GM12878 (cell line): ENCODE measurements around the gene CPNE4. TPM values are rescaled to one million over a fixed set of nuclear protein-coding genes. Genes with fewer than 3 reads are reported as not detected.

Source experiments
- ATAC-seq: fragments of 200-7000 bp; cut with Tn5 transposase; 3 replicates; pipeline ENCODE4 v1.9.1; 2020; ENCODE audit warnings: mild to moderate bottlenecking, moderate library complexity
- BruUV-seq: library from RNA; stranded (reverse); fragments of 400-500 nt; replicated peaks from 2 replicates; lab custom pipeline; 2021; lab: Mats Ljungman, UMichigan
- CTCF ChIA-PET: fragments of 300-600 bp; sonication (Branson Sonifier 250); formaldehyde crosslinking; extraction: SDS; loops from one replicate; lab custom pipeline; 2021; ENCODE audit warnings: inconsistent platforms; lab: Yijun Ruan, JAX
- POLR2A ChIA-PET: fragments of 350-600 bp; formaldehyde crosslinking; extraction: SDS; loops from one replicate; lab custom pipeline; 2021; ENCODE audit warnings: inconsistent platforms; lab: Charles Lee
- RAD21 ChIA-PET: fragments of 300-600 bp; sonication (Branson Sonifier 250); formaldehyde crosslinking; loops from one replicate; lab custom pipeline; 2023; ENCODE audit warnings: antibody characterized with exemption; ENCODE audit not compliant: unreplicated experiment; lab: Charles Lee
- SMC1A ChIA-PET: fragments of 300-600 bp; sonication (Branson Sonifier 250); formaldehyde crosslinking; loops from one replicate; lab custom pipeline; 2023; ENCODE audit not compliant: unreplicated experiment, uncharacterized antibody; lab: Charles Lee
- DNase-seq: peaks from one replicate; pipeline ENCODE4 v3.0.0-alpha.2; 2011; ENCODE audit warnings: low read depth, low spot score
- FAIRE-seq: peaks from 3 replicates; lab custom pipeline; 2011; peaks lifted over from hg19 to GRCh38; lab: Jason Lieb, UNC
- H2AFZ ChIP-seq: 2 replicates; pipeline ENCODE4 v1.6.0; 2011; ENCODE audit warnings: low read depth, low read length, control low read depth; ENCODE audit not compliant: control insufficient read depth
- H3K27ac ChIP-seq: 2 replicates; pipeline ENCODE4 v1.5.1; 2011; ENCODE audit warnings: control low read depth; ENCODE audit not compliant: control insufficient read depth, insufficient read depth
- H3K27me3 ChIP-seq, 2 experiments: replicated peaks in 1 of 2; 2 replicates each; pipeline versions ENCODE4 v1.6.0 to v1.6.1; 2011; ENCODE audit warnings: low read length in 1 of 2; ENCODE audit not compliant: control insufficient read depth in 2 of 2, insufficient read depth in 2 of 2
- H3K36me3 ChIP-seq, 2 experiments: 2 replicates each; pipeline ENCODE4 v1.5.1; 2011; ENCODE audit warnings: low read length in 1 of 2; ENCODE audit not compliant: control insufficient read depth in 2 of 2, insufficient read depth in 2 of 2
- H3K4me1 ChIP-seq: 2 replicates; pipeline ENCODE4 v1.6.1; 2011; ENCODE audit warnings: mild to moderate bottlenecking, low read length, moderate library complexity, mixed read lengths; ENCODE audit not compliant: control insufficient read depth, insufficient read depth
- H3K4me2 ChIP-seq: 2 replicates; pipeline ENCODE4 v1.6.0; 2011; ENCODE audit warnings: control low read depth; ENCODE audit not compliant: control insufficient read depth, insufficient read depth
- H3K4me3 ChIP-seq: fragments of 200-600 bp; sonication (generic); 2 replicates; pipeline ENCODE4 v1.5.1; 2016
- H3K79me2 ChIP-seq: 2 replicates; pipeline ENCODE4 v1.6.0; 2011; ENCODE audit warnings: low read length; ENCODE audit not compliant: control insufficient read depth, insufficient read depth
- H3K9ac ChIP-seq: 2 replicates; pipeline ENCODE4 v1.8.0; 2011; ENCODE audit warnings: low read length, control low read depth, mixed read lengths; ENCODE audit not compliant: control insufficient read depth, insufficient read depth
- H3K9me3 ChIP-seq: replicated peaks from 3 replicates; pipeline ENCODE4 v1.5.1; 2011; ENCODE audit warnings: mild to moderate bottlenecking, low read length; ENCODE audit not compliant: control insufficient read depth, insufficient read depth
- H4K20me1 ChIP-seq: 2 replicates; pipeline ENCODE4 v1.6.0; 2011; ENCODE audit not compliant: control insufficient read depth, insufficient read depth
- BACH1 ChIP-seq: fragments of 450-650 bp; IDR thresholded peaks from 2 replicates; pipeline ENCODE4 v1.6.1; 2017; ENCODE audit warnings: mild to moderate bottlenecking, borderline replicate concordance
- BHLHE40 ChIP-seq, 2 experiments: fragments of 450-650 bp in 1 of 2; IDR thresholded peaks; 2 replicates each; pipeline ENCODE4 v1.6.1; 2011 to 2017; ENCODE audit warnings: low read depth in 2 of 2, borderline replicate concordance in 1 of 2, improper control_type of control experiment in 1 of 2, low read length in 1 of 2, mild to moderate bottlenecking in 1 of 2
- BRCA1 ChIP-seq: IDR thresholded peaks from 2 replicates; pipeline ENCODE4 v1.6.1; 2011; ENCODE audit warnings: low read depth, low read length, improper control_type of control experiment
- JUND ChIP-seq: IDR thresholded peaks from 2 replicates; pipeline ENCODE4 v1.6.1; 2012; ENCODE audit warnings: low read depth, mild to moderate bottlenecking, low read length, improper control_type of control experiment, moderate library complexity
- KAT2A ChIP-seq: conservative IDR thresholded peaks from 2 replicates; pipeline ENCODE4 v1.6.1; 2011; ENCODE audit warnings: low read depth, low read length; ENCODE audit not compliant: control insufficient read depth
- MEF2B ChIP-seq: fragments of 450-650 bp; IDR thresholded peaks from 2 replicates; pipeline ENCODE4 v1.6.1; 2018; ENCODE audit warnings: mild to moderate bottlenecking, moderate library complexity; ENCODE audit not compliant: partially characterized antibody, poor library complexity, severe bottlenecking
- NFXL1 ChIP-seq: fragments of 450-650 bp; IDR thresholded peaks from 2 replicates; pipeline ENCODE4 v1.6.1; 2017; ENCODE audit warnings: antibody characterized with exemption, mild to moderate bottlenecking, borderline replicate concordance
- NFYA ChIP-seq: IDR thresholded peaks from 2 replicates; pipeline ENCODE4 v1.6.1; 2011; ENCODE audit warnings: low read depth, mild to moderate bottlenecking, low read length, improper control_type of control experiment, borderline replicate concordance
- SIN3A ChIP-seq: IDR thresholded peaks from 2 replicates; pipeline ENCODE4 v1.6.1; 2012; ENCODE audit warnings: low read depth, low read length, improper control_type of control experiment
- SMAD5 ChIP-seq: IDR thresholded peaks from 2 replicates; pipeline ENCODE4 v1.6.1; 2016; ENCODE audit warnings: antibody characterized with exemption, low read depth
- SUPT20H ChIP-seq: IDR thresholded peaks from 2 replicates; pipeline ENCODE4 v1.6.1; 2011; ENCODE audit warnings: low read depth, mild to moderate bottlenecking, low read length, moderate library complexity, borderline replicate concordance; ENCODE audit not compliant: control insufficient read depth
- ZNF274 ChIP-seq: IDR thresholded peaks from one replicate; pipeline ENCODE4 v1.8.0; 2011; ENCODE audit not compliant: insufficient read length, insufficient read depth
- ZNF592 ChIP-seq: fragments of 450-650 bp; IDR thresholded peaks from 2 replicates; pipeline ENCODE4 v1.6.1; 2017; ENCODE audit warnings: mild to moderate bottlenecking, moderate library complexity
- WGBS: methylation state at CpG from one replicate; pipeline ENCODE4 v1.1.6; 2016; ENCODE audit warnings: low lambda C conversion rate; ENCODE audit not compliant: insufficient replicate concordance, insufficient coverage; ENCODE audit errors: missing lambda C conversion rate; 5-methylcytosine and 5-hydroxymethylcytosine counted together
- in situ Hi-C: fragments of 300-500 bp; cut with MboI; formaldehyde crosslinking; loops from 9 replicates; pipeline ENCODE4 v1.14.3; 2018; ENCODE audit warnings: mixed read lengths
- intact Hi-C: fragments of 100-400 bp; cut with micrococcal nuclease; formaldehyde crosslinking; loops from one replicate; pipeline ENCODE4 v1.14.2; 2022; ENCODE audit not compliant: unreplicated experiment
- polyA plus RNA-seq, 11 experiments: library from polyadenylated mRNA; depleted of rRNA in 4 of 11; unstranded in 6 of 11; stranded (reverse) in 5 of 11; fragments of >200 nt; fragmentation: Nextera tagmentation in 4 of 11; fragmentation: Illumina TruSeq in 1 of 11; extraction: Ambion mirVana in 4 of 11; extraction: Trizol in 1 of 11; gene quantifications; 1 replicate in 1 of 11; 2 replicates in 10 of 11; pipeline versions ENCODE4 v1.2.1 to v1.2.3, GENCODE V29; 2011 to 2016; ENCODE audit warnings: inconsistent platforms in 2 of 11, missing spikeins in 2 of 11, low read depth in 1 of 11
- total RNA-seq, 4 experiments: library from RNA; depleted of rRNA in 3 of 4; stranded (reverse); fragments of >200 nt in 3 of 4; fragmentation: Illumina TruSeq in 1 of 4; extraction: Trizol in 1 of 4; gene quantifications; 2 replicates each; pipeline versions ENCODE4 v1.2.1 to v1.2.3, GENCODE V29; 2013 to 2021
- TF ChIP-seq, protein P1 (sequence below), 3 experiments: IDR thresholded peaks in 2 of 3; conservative IDR thresholded peaks in 1 of 3; 2 replicates each; pipeline ENCODE4 v1.5.1; 2011; ENCODE audit warnings: low read depth in 3 of 3, low read length in 3 of 3, mild to moderate bottlenecking in 3 of 3, control low read depth in 2 of 3, moderate library complexity in 2 of 3, inconsistent platforms in 1 of 3, mixed read lengths in 1 of 3; ENCODE audit not compliant: control insufficient read depth in 2 of 3, insufficient read depth in 1 of 3; ENCODE audit errors: extremely low read depth in 1 of 3

Gene CPNE4
- total and polyA plus RNA-seq, 10 of the 15 experiments (the other 5 are each of a cell fraction or from before 2014, with no cell fraction given) = 0.17 to 1.9 (median 0.48) TPM; not detected in 1

GRCh38 chr3:131789188-131789587 is 245.6 kb downstream of the CPNE4 start:
- Histone ChIP-seq H3K9ac (no peak overlapping the region), H3K4me2 (no peak overlapping the region), H3K27ac (no peak overlapping the region), H2AFZ (no peak overlapping the region), H3K9me3 (no peaks in the 10 kb centered on the region), H4K20me1 (no peaks in the 10 kb centered on the region), H3K27me3 (no peaks in the 10 kb centered on the region), H3K4me1 (no peaks in the 10 kb centered on the region), H3K36me3 (no peaks in the 10 kb centered on the region), H3K4me3 (no peak overlapping the region), H3K79me2 (no peaks in the 10 kb centered on the region)
- ATAC-seq = no peak
- 19% methylated on average over 2 of the region's 2 CpGs for WGBS
- ChIA-PET SMC1A (no interaction called here), CTCF (interaction anchor here (0.8 kb wide), 1 partner anchor 240 kb away, joined by 3 read pairs; no protein-coding TSS in a partner anchor), RAD21 (interaction anchor here (0.5 kb wide), 1 partner anchor 60 kb away, joined by 3 read pairs; no protein-coding TSS in a partner anchor), POLR2A (no interaction called here)
- BruUV-seq = no TSS peak
- no peak for FAIRE-seq
- in situ Hi-C loops = no loop called here
- TF ChIP-seq KAT2A (no peak), MEF2B (no peak), SIN3A (no peak), ZNF274 (no peak), BACH1 (no peak), NFXL1 (no peak), NFYA (no peak), BRCA1 (no peak), ZNF592 (no peak), JUND (no peak), SUPT20H (no peak), SMAD5 (no peak), BHLHE40 (IDR thresholded peaks at IDR 0.05; ENCODE audit: borderline replicate concordance in 1 of 2, low read depth in 2 of 2, low read length in 1 of 2) (no peak)
- TF ChIP-seq, protein P1, sequence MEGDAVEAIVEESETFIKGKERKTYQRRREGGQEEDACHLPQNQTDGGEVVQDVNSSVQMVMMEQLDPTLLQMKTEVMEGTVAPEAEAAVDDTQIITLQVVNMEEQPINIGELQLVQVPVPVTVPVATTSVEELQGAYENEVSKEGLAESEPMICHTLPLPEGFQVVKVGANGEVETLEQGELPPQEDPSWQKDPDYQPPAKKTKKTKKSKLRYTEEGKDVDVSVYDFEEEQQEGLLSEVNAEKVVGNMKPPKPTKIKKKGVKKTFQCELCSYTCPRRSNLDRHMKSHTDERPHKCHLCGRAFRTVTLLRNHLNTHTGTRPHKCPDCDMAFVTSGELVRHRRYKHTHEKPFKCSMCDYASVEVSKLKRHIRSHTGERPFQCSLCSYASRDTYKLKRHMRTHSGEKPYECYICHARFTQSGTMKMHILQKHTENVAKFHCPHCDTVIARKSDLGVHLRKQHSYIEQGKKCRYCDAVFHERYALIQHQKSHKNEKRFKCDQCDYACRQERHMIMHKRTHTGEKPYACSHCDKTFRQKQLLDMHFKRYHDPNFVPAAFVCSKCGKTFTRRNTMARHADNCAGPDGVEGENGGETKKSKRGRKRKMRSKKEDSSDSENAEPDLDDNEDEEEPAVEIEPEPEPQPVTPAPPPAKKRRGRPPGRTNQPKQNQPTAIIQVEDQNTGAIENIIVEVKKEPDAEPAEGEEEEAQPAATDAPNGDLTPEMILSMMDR (IDR thresholded peaks at IDR 0.05 in 2 of 3, conservative IDR thresholded peaks at IDR 0.05 in 1 of 3; ENCODE audit: control insufficient read depth in 2 of 3, extremely low read depth in 1 of 3, insufficient read depth in 1 of 3, low read depth in 3 of 3, low read length in 3 of 3) = no peak
- intact Hi-C loops = no loop called here
- no peak for DNase-seq
